ENCODE measurements around the gene USP47. TPM values are rescaled to one million over a fixed set of nuclear protein-coding genes. Genes with fewer than 3 reads are reported as not detected.
"Not testable (repeated sequence)": the region's sequence is repeated elsewhere in the genome, so short reads cannot be mapped to it uniquely, and the experiment has no call there.

Gene USP47
- polyA plus RNA-seq, 1 donor, result 57.3 TPM

- no peak for DNase-seq
Measured at GRCh38 chr11:11822946-11823345, 18.8 kb upstream of the USP47 start.

GRCh38 chr11:11826260-11826659, 15.5 kb upstream of the USP47 start:
- DNase-seq, result no peak

GRCh38 chr11:11827272-11827671, 14.5 kb upstream of the USP47 start:
- DNase-seq, result no peak

- not testable (repeated sequence) for DNase-seq
Measured at GRCh38 chr11:11831406-11831805, 10.4 kb upstream of the USP47 start.

- DNase-seq, result no peak
Measured at GRCh38 chr11:11836676-11837231, 5.0 kb upstream of the USP47 start.

GRCh38 chr11:11839718-11840117, 2.1 kb upstream of the USP47 start:
- DNase-seq, result no peak

- DNase-seq, result peak; percentile 69
Measured at GRCh38 chr11:11841116-11841722, 553 bp upstream of the USP47 start.

- DNase-seq, result peak; percentile 78
Measured at GRCh38 chr11:11842421-11843008, 743 bp downstream of the USP47 start.

GRCh38 chr11:11843211-11843621, 1.4 kb downstream of the USP47 start:
- peak; percentile 19 for DNase-seq

- no peak for DNase-seq
Measured at GRCh38 chr11:11843642-11844041, 1.9 kb downstream of the USP47 start.

- DNase-seq, result no peak
Measured at GRCh38 chr11:11844272-11844671, 2.5 kb downstream of the USP47 start.

GRCh38 chr11:11845071-11845470, 3.3 kb downstream of the USP47 start:
- DNase-seq, result no peak

GRCh38 chr11:11845551-11845950, 3.8 kb downstream of the USP47 start:
- no peak for DNase-seq

GRCh38 chr11:11847082-11847481, 5.3 kb downstream of the USP47 start:
- no peak for DNase-seq

- DNase-seq, result peak; percentile 39
Measured at GRCh38 chr11:11848891-11849746, 7.3 kb downstream of the USP47 start.

GRCh38 chr11:11850668-11851067, 8.9 kb downstream of the USP47 start:
- DNase-seq, result no peak

- no peak for DNase-seq
Measured at GRCh38 chr11:11856638-11857037, 14.9 kb downstream of the USP47 start.

GRCh38 chr11:11857769-11858168, 16.0 kb downstream of the USP47 start:
- no peak for DNase-seq

GRCh38 chr11:11858676-11859075, 16.9 kb downstream of the USP47 start:
- DNase-seq, result no peak

GRCh38 chr11:11860103-11860979, 18.6 kb downstream of the USP47 start:
- no peak for DNase-seq

- DNase-seq, result no peak
Measured at GRCh38 chr11:11862999-11863398, 21.2 kb downstream of the USP47 start.

- DNase-seq, result no peak
Measured at GRCh38 chr11:11864332-11864731, 22.6 kb downstream of the USP47 start.

All from hindlimb muscle (tissue), 1 donor.